Esophagus (tissue), 2 donors: ENCODE results near the gene GSK3B. TPM values are rescaled to one million over a fixed set of nuclear protein-coding genes. Genes with fewer than 3 reads are reported as not detected.

ENCODE experiments used
- H3K27ac ChIP-seq, 2 donors: one replicate each; pipeline ENCODE4 v1.5.1; 2013; ENCODE audit warnings: low read depth in 2 of 2, mild to moderate bottlenecking in 2 of 2, inconsistent platforms in 1 of 2, low read length in 1 of 2, moderate library complexity in 1 of 2
- H3K27me3 ChIP-seq, 2 donors: one replicate each; pipeline ENCODE4 v1.6.1; 2013; ENCODE audit warnings: low read length in 2 of 2, control low read depth in 1 of 2, mild to moderate bottlenecking in 1 of 2; ENCODE audit not compliant: insufficient read depth in 2 of 2, control insufficient read depth in 1 of 2
- H3K36me3 ChIP-seq, 2 donors: one replicate each; pipeline ENCODE4 v1.6.1; 2013; ENCODE audit warnings: low read length in 1 of 2; ENCODE audit not compliant: control insufficient read depth in 2 of 2, insufficient read depth in 2 of 2
- H3K4me1 ChIP-seq, 2 donors: one replicate each; pipeline ENCODE4 v1.6.1; 2013; ENCODE audit warnings: low read length in 1 of 2; ENCODE audit not compliant: control insufficient read depth in 2 of 2, insufficient read depth in 2 of 2
- H3K4me3 ChIP-seq, 2 donors: one replicate each; pipeline ENCODE4 v1.5.1; 2013; ENCODE audit warnings: low read length in 2 of 2, mild to moderate bottlenecking in 2 of 2, low read depth in 1 of 2, moderate library complexity in 1 of 2
- H3K9me3 ChIP-seq, 2 donors: one replicate each; pipeline ENCODE4 v1.6.1; 2013; ENCODE audit warnings: mild to moderate bottlenecking in 2 of 2, low read depth in 1 of 2, low read length in 1 of 2, moderate library complexity in 1 of 2; ENCODE audit not compliant: control insufficient read depth in 2 of 2, insufficient read depth in 1 of 2
- WGBS, 2 donors: extraction: QIAGEN DNeasy Blood & Tissue Kit; methylation state at CpG; one replicate each; pipeline ENCODE4 v1.1.7; 2013; 5-methylcytosine and 5-hydroxymethylcytosine counted together
- polyA plus RNA-seq, 2 donors: library from polyadenylated mRNA; stranded (reverse); fragments of 200-250 nt; gene quantifications; one replicate each; pipeline ENCODE4 v1.2.3, GENCODE V29; 2013
- donor health status: healthy with polysubstance abuse.
- donor health status: Bipolar disorder and iron deficiency.

GSK3B gene
- polyA plus RNA-seq, 2 donors: 8.8 to 12.0 TPM

GRCh38 chr3:119973018-119973646, 121.1 kb downstream of the GSK3B start:
- no peak overlapping the region for H3K27ac ChIP-seq
- no peaks in the 10 kb centered on the region for H3K4me1 ChIP-seq
- WGBS, 2 donors: 91 to 94% methylated on average over 7 of the region's 7 CpGs
- H3K36me3 ChIP-seq: no peaks in the 10 kb centered on the region
- H3K9me3 ChIP-seq: no peaks in the 10 kb centered on the region
- no peak overlapping the region for H3K4me3 ChIP-seq
- H3K27me3 ChIP-seq: no peaks in the 10 kb centered on the region

- no peak overlapping the region for H3K4me3 ChIP-seq
- 80 to 83% methylated on average over 4 of the region's 4 CpGs for WGBS, 2 donors
- H3K36me3 ChIP-seq: no peaks in the 10 kb centered on the region
Measured at GRCh38 chr3:119969759-119970158, 124.5 kb downstream of the GSK3B start.

DNA sequence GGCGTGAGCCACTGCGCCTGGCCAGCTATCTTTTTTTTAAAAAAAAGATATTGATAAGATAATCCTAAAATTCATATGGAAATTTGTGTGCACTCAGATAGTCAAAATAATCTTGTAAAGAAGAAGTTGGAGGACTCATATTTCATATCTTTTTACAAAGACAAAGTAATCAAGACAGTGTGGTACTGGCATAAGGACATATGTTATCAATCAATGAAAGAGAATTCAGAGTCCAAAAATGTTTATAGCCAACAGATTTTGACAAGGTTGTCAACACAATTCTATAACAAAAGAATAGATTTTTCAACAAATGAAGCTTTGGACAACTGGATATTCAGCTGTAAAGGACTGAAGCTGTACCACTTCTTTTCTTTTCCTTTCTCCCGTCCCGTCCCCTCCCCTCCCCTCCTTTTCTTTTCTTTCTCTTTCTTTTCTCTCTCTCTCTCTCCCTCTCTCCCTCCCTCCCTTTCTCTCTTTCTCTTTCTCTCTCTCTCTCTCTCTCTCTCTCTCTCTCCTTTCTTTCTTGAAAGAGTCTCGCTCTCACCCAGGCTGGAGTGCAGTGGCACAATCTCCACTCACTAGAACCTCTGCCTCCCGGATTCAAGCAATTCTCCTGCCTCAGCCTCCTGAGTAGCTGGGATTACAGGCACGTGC, 126.8 kb downstream of the GSK3B start:
- Histone ChIP-seq H3K9me3 (no peaks in the 10 kb centered on the region), H3K27me3 (no peaks in the 10 kb centered on the region), H3K4me1 (no peaks in the 10 kb centered on the region), H3K36me3 (no peaks in the 10 kb centered on the region), H3K27ac (no peak overlapping the region), H3K4me3 (no peak overlapping the region)
- 95 to 96% methylated on average over 7 of the region's 7 CpGs for WGBS, 2 donors

More at GRCh38 chr3:119969759-119970158, 124.5 kb downstream of the GSK3B start:
- Histone ChIP-seq H3K27me3 (no peaks in the 10 kb centered on the region), H3K9me3 (no peaks in the 10 kb centered on the region), H3K4me1 (no peaks in the 10 kb centered on the region), H3K27ac (no peak overlapping the region)

DNA sequence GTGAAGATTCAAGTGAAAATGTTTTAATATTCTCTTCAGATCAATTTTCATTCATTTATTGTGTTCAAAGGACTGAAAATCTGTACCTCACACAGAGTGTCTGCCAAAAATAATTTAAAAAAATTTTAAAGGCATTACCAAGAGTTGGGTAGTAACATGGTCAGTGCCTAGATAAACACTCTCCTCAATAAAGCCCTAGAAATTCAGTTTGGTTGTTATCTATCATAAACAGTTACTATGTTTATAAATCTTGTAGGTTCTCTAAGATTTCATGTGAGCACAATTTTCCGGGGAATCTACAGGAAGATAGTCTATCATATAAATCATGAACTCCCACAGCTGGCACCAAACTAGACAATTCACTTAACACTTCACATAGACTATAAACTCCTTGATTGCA, 128.6 kb downstream of the GSK3B start:
- H3K36me3 ChIP-seq: no peaks in the 10 kb centered on the region
- 64 to 69% methylated on average over 1 of the region's 1 CpG for WGBS, 2 donors
- no peaks in the 10 kb centered on the region for H3K9me3 ChIP-seq
- no peak overlapping the region for H3K4me3 ChIP-seq
- H3K4me1 ChIP-seq: no peaks in the 10 kb centered on the region
- no peak overlapping the region for H3K27ac ChIP-seq
- no peaks in the 10 kb centered on the region for H3K27me3 ChIP-seq

DNA sequence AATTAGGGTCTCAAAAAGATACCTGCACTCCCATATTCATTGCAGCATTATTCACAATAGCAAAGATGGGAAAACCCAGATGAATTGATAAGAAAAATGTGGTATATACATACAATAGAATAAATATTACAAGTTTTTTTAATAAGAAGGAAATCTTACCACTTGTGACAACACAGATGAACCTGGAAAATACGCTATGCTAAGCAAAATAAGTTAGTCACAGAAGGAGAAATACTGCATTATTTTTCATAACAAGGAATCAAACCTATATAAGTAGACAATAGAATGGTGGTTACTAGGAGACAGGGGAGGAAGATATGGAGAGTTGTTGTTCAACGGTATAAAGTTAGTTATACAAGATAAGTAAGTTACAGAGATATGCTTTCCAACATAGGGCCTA, 130.0 kb downstream of the GSK3B start:
- Histone ChIP-seq H3K27me3 (no peaks in the 10 kb centered on the region), H3K36me3 (no peaks in the 10 kb centered on the region), H3K9me3 (no peaks in the 10 kb centered on the region), H3K4me3 (no peak overlapping the region), H3K27ac (no peak overlapping the region), H3K4me1 (no peaks in the 10 kb centered on the region)
- WGBS, 2 donors: 84 to 88% methylated on average over 2 of the region's 2 CpGs

- Histone ChIP-seq H3K9me3 (no peaks in the 10 kb centered on the region), H3K4me1 (no peaks in the 10 kb centered on the region), H3K27me3 (no peaks in the 10 kb centered on the region), H3K36me3 (no peaks in the 10 kb centered on the region), H3K27ac (no peak overlapping the region), H3K4me3 (no peak overlapping the region)
- 94 to 96% methylated on average over 6 of the region's 6 CpGs for whole genome bisulfite sequencing, 2 donors
Measured at GRCh38 chr3:119955972-119956371, 138.3 kb downstream of the GSK3B start.

- H3K27ac ChIP-seq: no peak overlapping the region
- no peaks in the 10 kb centered on the region for H3K4me1 ChIP-seq
- 92 to 95% methylated on average over 3 of the region's 3 CpGs for WGBS, 2 donors
Measured at GRCh38 chr3:119950666-119951325, 143.5 kb downstream of the GSK3B start.

GRCh38 chr3:119945291-119945690, 149.0 kb downstream of the GSK3B start:
- no peak overlapping the region for H3K27ac ChIP-seq
- H3K4me3 ChIP-seq: no peak overlapping the region
- no peaks in the 10 kb centered on the region for H3K27me3 ChIP-seq
- no peaks in the 10 kb centered on the region for H3K36me3 ChIP-seq
- no peaks in the 10 kb centered on the region for H3K9me3 ChIP-seq
- no peaks in the 10 kb centered on the region for H3K4me1 ChIP-seq
- 36 to 39% methylated on average over 1 of the region's 1 CpG for WGBS, 2 donors

More at GRCh38 chr3:119950666-119951325, 143.5 kb downstream of the GSK3B start:
- Histone ChIP-seq H3K27me3 (no peaks in the 10 kb centered on the region), H3K36me3 (no peaks in the 10 kb centered on the region), H3K9me3 (no peaks in the 10 kb centered on the region), H3K4me3 (no peak overlapping the region)

GRCh38 chr3:119944091-119944490, 150.2 kb downstream of the GSK3B start:
- Histone ChIP-seq H3K27ac (no peak overlapping the region), H3K4me3 (no peak overlapping the region), H3K36me3 (no peaks in the 10 kb centered on the region), H3K4me1 (no peaks in the 10 kb centered on the region), H3K27me3 (no peaks in the 10 kb centered on the region), H3K9me3 (no peaks in the 10 kb centered on the region)
- 76 to 85% methylated on average over 2 of the region's 2 CpGs for WGBS, 2 donors
